Posterior cingulate gyrus (tissue), 11 donors: ENCODE data around the gene LRTM2.
A peak's percentile ranks its signal among the peaks of the same experiment; 100 is the strongest.

Experiments used
- DNase-seq, 10 donors: peaks; one replicate each; pipeline versions ENCODE4 v3.0.0 to v3.0.0-alpha.2; 2020 to 2021; ENCODE audit warnings: mixed read lengths in 3 of 10
- intact Hi-C: fragments of 100-400 bp; cut with DNase I; formaldehyde crosslinking; loops from one replicate; pipeline ENCODE4 v1.15.1; 2023

The LRTM2 gene

DNA sequence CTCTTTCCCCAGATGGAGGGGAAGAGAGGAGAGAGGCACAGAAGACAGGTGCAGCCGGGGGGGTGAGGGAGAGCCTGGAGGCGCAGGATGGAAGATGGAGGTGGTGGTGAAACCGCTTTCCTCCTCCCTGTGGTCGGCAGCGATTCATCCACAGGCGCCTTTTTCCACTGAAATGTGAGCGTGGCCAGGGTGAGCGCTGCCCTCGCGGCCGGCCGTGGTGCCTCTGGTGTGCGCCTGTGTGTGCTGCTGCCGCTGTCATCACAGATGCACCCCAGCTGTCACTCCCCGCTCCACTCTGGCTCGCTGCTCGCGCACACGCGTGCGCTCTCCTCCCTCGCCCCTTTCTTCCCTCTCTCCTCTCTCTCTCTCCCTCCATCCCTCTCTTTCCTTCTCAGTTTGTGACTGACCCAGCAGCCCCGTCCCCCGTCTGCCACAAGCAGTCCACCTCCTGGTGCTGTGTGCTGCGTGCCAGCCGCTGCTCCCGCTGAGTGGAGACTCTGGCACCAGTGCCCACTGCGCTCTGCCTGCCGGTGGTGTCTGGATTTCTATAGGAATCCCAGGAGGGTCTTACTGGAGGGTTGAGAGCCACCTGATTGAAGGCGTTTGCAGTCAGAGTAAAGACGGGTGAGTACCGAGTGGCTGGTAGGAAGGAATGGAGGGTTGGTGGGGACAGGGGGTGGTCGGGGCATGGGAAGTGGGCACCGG, at the start of gene LRTM2:
Gene LRTM2 (plus strand): TSS at position 375 of the 705 bp plus-strand sequence. CDS start 7,584 bp downstream, outside the sequence.
- intact Hi-C loops: no loop called here
- DNase-seq: peak in 8 of 10 donors; percentile 46 to 93 (median 63)

DNA sequence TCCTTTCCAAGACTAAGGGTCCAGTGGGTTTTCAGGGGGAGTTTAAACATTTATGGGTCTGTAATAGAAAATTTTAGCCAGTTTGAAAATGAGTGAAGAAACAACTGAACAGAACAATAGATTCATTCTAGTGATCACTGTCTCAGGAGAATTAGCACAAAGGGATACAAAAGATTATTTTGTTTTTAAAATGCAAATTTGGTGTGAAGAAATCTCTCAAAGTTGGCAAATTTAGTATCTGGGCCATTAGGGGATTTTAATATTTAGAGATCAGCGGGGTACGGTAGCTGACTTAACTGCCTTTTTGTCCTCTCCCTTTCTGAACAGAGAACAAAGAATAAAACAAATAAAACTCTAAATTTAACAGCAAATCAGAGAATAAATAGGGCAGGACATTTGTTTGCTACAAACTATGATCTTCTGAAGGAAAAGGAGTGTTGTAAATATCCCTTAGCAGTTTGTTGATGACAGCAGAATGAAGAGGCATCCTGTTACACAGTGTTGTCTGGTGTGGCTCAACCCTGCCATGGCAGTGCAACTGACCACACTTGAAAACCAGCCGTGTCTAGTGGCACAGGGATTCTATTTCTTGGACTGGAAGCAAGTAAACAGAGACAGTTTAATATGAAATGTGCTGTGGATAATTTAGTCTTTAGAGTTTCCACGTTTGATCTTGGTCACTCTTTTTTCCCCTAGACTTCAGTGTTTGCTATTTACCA, 46.3 kb upstream of the LRTM2 start:
- intact Hi-C loops: loop anchor here (10.0 kb wide), 1 partner anchor 79 kb away; the partner anchor contains the start of gene ADIPOR2
- DNase-seq: peak in 1 of 10 donors; percentile 86

DNA sequence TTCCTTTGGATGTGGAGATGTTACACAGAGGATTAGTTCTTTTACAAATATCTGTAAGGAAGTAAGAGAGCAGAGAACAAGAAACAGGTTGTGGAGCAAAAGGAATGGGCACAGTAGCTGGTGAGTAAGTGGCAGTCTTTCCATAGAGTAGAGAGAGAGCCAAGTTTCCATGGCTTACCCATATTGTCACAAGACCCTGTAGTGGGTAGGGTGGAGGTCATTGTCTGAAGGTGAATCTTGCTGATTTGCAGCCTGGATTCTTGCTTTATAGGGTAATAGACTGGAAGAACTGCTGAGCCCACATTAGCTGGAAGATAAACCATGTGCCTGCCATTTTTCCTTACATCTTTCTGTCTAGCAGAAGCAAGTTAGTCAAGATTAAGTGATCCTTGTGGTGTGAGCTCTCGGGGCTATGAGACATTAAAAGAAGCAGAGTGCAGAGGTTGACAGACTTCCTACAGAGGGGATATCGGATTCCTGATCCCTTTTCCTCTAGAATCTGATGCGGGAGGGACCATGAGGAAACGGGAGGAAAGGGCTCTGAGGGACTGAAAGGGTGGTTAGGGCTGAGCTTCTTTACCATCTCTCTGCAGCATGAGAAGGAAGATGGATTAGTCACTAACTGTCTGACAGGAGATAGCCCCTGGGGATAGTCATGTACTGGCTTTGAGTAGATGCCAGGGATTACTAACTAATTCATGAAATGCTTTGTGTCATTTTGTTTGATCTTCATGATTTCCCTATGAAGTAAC, 44.0 kb upstream of the LRTM2 start:
- no peak for DNase-seq
- intact Hi-C loops: loop anchor here (10.0 kb wide), 1 partner anchor 82 kb away; the partner anchor contains the start of gene ADIPOR2

DNA sequence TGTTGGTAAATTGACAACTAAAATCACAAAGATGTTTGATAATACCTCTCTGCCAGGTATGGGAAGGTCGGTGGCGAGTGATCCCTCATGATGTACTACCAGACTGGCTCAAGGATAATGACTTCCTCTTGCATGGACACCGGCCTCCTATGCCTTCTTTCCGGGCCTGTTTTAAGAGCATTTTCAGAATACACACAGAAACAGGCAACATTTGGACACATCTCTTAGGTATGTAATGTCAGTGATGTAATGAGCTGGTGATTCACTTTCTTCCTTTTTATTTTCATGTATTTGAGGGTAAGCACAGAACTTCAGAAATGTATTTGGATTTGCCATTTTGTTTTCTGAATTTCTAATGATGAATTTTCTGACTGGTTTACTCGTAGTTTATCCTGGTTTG, 42.6 kb upstream of the LRTM2 start:
- intact Hi-C loops: loop anchor here (10.0 kb wide), 1 partner anchor 83 kb away; the partner anchor contains the start of gene ADIPOR2
- no peak for DNase-seq

DNA sequence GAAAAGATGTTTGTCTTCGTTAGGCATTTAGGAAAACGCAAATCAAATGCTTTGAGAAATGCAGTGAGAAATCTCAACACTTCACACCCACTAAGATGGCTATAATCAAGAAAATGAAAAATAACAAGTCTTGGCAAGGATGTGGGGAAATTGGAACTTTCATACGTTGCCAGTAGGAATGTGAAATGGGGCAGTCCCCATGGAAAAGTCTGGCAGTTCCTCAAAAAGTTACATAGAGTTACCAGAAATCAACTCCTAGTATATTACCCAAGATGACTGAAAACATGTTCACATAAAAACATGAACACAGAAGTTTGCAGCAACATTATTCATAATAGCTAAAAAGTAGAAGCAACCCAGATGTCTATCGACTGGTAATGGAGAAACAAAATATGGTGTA, 41.5 kb upstream of the LRTM2 start:
- intact Hi-C loops: loop anchor here (10.0 kb wide), 1 partner anchor 84 kb away; the partner anchor contains the start of gene ADIPOR2
- no peak for DNase-seq

DNA sequence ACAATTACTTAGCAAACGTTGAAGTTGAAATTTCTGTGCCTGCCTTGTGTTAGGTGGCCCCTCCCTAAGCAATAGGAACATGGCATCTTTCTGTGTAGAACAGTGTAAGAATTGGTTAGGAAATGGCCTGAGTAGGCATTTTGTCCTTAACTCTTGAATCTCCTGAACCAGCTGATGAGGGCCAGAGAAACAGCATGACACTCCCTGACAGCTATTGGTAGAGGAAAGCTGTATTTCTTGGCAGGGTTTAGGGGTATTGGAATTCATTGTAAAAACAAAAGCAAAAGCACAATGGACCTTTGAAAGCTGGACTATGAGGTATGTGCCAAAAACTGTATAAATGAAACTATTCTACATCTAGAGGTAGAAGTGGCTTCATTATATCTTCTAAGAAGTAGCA, 40.6 kb upstream of the LRTM2 start:
- DNase-seq: no peak
- intact Hi-C loops: loop anchor here (10.0 kb wide), 1 partner anchor 85 kb away; the partner anchor contains the start of gene ADIPOR2

DNA sequence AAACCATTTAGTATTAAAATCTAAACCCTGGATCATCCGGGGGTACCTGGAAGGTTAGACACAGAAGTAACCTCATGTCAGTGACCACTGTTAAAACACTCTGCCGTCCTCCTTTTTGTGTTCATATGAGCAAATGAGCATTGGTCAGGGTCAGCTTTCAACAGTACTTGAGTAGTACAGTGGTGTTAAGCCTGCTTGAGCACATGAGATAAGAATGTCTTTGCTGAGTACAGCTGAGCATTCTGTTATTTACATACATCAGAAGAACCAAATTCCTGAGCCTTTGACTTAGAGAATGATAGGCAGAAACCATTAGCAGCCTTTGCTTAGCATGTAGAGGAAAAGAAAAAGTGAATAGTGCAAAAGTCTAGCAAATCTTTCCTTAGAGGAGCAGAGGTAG, 38.6 kb upstream of the LRTM2 start:
- no peak for DNase-seq
- intact Hi-C loops: no loop called here

DNA sequence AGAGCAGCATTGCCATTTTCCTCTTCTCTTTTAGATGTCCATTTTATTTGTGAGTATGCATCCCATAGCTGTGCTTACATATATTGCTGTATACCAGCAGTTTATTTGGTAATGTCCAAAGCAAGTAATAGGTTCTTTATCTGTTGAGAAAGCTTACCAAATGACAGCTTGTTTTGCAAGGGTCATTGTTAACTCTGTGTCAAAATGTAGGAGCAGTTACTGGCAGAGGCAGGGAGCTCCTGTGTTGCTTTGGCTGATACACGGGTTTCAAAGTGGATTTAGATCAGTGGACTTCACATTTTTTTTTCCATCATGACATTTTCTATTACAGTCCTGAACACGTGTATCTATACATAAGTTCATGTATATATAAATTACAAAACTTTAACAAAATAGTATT, 38.1 kb upstream of the LRTM2 start:
- intact Hi-C loops: no loop called here
- DNase-seq: no peak

DNA sequence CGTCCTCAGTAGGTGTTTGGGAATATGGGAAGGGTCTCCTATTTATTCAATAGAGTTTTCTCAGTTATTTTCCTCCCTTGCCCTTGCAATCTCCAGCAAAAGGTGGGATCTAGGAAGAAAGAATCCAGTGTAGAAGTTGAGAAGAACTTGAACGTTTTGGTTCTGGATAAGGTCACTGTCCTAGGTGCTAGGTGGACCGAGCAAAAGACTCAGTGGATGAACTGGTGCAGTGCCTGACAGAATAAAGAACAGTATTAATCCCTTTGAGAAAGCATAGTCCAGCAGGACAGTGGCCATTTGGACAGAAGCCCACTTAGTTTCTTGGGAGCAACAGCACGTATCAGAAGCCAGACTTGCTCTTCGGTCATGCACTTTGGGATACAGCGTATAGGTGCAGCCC, 32.7 kb upstream of the LRTM2 start:
- intact Hi-C loops: no loop called here
- no peak for DNase-seq

DNA sequence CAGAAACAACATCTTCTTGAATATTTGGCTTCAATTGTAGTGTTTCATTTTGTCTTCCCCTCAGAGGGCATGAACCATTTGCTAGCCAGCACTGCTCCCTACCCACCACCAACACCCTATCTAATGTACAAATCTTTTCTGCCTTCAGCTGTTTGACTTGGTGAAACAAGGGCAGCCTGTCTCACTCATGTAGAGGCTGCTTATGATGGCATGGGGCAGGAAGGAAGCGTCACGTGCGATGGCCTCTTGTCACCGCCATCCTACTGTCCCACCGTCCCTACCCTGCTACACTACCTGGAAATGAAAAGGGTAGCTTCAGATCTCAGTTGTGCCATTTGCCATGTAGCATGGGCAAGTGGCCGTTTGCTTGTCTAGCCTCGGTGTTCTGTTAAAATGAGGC, 29.9 kb upstream of the LRTM2 start:
- intact Hi-C loops: no loop called here
- DNase-seq: peak in 2 of 10 donors; percentile 53 to 73

DNA sequence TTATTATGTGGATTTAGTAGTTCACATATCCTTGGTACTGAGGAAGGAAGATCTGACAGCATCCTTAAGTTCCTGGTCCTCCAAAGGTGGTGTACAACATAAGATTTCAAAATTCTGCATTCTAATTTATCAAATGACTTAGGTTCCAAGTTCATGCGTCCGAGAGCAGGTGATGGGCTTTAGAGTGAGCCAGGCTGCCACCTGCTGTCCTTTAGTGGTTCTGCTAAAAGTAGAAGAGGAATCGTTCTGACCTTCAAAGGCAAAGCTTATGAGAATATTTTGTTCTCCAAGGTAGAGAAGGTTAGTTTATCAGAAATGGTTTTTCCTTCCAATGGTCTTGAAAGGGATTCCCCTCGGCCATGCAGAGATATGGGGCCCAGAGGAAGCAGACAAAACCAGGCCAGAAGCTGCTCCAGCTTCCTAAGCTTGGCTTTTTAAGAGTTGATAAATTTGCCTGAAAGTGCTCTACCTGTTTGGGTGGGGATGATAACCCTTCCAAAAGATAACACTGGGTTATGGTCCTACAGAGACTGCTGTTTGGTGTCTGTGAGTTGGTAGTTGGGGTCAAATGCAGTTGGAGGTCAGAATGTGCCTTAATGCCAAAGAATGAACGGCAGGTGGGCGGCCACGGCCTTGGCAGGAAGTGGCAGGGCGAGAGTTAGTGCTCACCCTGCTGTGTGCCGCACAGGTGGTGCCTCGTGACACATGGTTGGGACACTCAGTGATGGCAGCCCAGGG, 29.1 kb upstream of the LRTM2 start:
- peak in 6 of 10 donors; percentile 62 to 95 (median 73) for DNase-seq
- intact Hi-C loops: no loop called here

DNA sequence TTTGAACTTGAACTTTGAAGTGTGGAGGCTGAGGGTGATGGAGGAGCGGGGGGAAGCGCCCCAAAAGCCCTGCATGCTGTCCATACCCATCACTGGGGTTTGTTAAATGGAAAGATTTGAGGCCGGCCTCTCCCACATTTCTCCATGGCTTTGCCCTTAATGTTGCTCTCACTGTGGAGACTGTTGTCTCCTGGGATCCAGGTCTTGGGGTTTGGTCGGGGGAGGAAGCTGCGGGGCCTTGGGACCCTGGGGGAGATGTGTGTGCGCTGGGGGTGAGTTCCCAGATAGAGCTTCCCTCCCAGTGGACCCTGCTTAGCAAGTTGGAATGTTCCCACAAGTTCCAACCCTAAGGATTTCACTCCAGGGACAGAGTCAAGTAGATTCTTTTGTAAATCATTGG, 28.0 kb upstream of the LRTM2 start:
- intact Hi-C loops: loop anchor here (1.0 kb wide), 1 partner anchor 139 kb away; no protein-coding TSS in a partner anchor
- peak in 1 of 10 donors; percentile 7 for DNase-seq

DNA sequence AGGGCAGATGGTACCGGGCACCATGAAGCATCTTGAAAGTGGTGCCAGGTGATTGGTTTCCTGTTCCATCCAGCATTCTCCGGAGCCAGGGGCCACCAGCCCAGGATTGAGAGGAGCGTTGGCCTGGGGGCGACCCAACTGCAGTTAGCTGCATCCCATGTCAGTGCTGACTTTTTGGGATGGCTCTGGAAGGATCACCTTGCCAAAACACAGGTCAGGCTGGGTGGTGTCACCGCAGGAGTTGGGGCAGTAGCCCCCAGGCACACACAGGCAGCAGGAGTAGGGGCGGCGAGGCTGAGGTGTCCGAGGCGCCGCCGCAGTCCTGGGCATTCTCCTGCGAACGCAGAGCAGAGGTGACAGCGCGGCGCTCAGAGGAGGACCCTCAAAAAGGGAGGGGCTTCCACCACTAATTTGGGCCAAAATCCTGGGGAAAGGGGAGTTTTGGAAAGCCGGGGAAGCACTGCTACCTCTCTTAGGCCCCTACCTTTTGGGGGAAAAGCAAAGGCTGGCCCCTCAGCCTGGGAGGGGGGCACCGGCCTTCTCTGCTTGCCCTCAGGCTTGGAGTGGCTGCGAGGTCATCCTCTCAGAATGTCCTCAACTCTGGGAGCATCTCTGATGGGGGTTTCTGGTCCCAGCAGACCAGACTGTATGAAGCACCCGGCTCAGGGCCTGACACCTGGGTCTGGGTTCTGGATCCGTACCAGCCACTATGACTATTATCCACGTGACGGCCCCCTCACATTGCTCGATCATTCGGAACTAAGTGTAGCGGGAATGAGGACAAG, 26.7 kb upstream of the LRTM2 start:
- peak in 2 of 10 donors; percentile 65 to 81 for DNase-seq
- intact Hi-C loops: no loop called here

DNA sequence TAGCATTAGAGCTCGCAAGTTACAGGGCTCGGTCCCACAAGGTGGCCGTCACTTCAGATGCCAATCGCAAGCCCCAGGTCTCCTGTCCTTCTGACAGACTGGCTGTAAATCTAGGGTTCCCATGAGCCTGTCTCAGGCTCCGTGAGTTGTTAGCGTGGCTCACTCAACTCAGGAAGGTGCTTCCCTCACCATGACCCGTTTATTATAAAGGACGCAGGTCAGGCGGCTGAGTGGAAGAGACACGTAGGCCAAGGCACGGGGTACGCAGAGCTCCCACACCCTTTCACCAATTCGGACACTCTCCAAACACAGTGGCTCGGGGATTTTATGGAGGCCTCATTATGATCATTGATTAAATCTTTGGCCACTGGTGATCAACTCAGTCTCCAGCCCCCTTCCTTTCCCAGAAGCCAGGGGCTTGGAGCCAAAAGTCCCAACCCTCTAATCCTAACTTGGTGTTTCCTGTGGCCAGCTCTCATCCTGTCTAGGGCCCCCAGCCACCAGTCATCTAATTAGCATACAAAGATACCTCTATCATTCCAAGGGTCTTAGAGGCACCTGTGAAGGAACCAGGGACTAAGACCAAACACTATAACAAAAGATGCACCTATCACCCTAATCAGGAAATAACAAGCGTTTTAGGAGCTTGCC, 25.8 kb upstream of the LRTM2 start:
- intact Hi-C loops: no loop called here
- peak in 2 of 10 donors; percentile 5 to 40 for DNase-seq

DNA sequence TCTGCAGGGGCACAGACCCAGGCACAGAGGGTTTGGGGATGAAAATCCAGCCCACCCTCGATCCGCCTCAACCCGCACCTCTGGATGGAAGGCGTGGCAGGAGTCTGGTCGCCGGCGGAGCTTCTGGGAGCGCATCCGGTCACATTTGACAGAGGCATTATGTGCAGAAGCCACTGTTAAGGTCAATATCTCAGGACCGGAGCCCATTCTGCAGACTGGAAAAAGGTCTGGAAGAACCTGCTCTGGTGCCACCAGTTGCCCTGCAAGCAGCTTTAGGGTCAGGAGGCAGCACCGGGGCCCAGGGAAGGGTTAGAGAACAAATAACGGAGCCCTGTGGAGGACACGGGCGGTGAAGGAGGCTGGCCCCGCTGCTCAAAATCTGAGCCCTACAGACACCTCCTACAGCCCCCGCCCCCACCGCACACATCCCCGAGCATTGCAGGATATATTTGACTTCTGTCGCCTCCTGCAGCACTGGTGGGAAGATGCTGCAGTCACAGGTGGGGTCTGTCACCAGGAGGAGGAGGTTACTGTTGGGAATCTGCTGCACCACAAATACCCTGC, 25.1 kb upstream of the LRTM2 start:
- peak in 3 of 10 donors; percentile 8 to 68 (median 56) for DNase-seq
- intact Hi-C loops: no loop called here

DNA sequence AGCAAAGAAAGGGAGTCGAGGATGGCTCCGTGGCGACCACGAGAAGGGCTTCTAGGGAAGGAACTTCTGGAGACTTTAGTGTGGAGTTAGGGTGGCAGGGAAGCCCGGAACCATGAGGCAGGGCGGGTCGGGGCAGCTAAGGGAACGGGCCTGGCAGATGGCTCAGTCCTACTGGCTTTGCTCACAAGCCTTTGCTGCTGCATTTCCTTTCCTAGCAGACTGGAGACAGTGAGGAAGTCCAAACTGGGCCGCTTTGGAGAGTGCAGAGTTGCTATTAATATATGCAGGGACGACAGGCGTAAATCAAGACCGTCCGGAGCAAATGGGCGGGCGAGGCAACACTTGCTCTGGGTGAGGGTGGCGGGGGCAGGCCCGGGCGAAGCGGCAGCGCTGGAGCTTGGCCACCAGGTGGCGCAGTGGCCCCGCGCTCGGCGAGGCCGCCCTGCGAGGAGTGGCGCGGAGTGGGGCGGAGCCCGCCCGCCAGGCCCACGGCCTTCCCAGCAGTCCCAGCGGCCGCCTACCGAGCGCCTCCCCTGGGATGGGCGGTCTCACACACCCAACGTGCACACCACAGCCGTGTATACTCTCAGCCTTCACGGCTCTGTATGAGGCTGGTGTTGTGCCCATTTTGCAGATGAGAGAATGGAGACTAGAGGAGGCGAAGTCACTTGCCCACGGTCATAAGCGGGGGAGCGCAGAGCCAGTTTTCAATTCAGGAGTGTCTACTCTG, 24.4 kb upstream of the LRTM2 start:
- intact Hi-C loops: loop anchor here (1.0 to 2.0 kb wide), 2 partner anchors 144 to 239 kb away; no protein-coding TSS in a partner anchor
- peak; percentile 83 to 99 (median 90) for DNase-seq

DNA sequence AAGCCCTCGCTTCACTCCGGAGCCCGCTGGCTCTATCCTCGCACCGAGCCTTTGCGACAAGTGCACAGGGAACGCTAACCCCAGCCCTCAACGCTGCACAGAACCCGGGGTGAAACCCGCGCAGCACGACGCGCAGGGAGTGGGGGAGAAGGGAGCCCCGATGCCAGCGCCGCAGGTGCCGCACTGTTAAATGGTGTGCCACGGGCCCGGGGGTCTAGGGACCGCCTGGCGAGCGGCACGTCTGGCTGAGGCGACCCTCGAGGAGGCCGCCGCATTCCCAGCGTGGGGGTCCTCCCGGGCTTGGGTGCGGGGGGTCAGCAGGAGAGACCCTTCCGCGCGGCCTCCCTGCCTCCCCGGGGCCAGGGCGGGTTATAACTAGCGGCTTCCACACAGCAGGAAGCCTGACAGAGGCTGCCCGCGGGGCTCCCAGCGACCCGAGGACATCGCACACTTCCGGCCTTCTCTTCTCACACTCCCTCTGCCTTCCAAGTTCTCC, 23.8 kb upstream of the LRTM2 start:
- peak in 3 of 10 donors; percentile 12 to 90 (median 70) for DNase-seq
- intact Hi-C loops: loop anchor here (1.0 to 2.0 kb wide), 2 partner anchors 144 to 238 kb away; no protein-coding TSS in a partner anchor
